WTC11 (cell line): ENCODE measurements around the gene WDR11. TPM values are rescaled to one million over a fixed set of nuclear protein-coding genes. Genes with fewer than 3 reads are reported as not detected.

ENCODE experiments used
- ATAC-seq: fragments of 200-7000 bp; cut with Tn5 transposase; 2 replicates; pipeline ENCODE4 v1.10.0; 2021; ENCODE audit warnings: mild to moderate bottlenecking, moderate library complexity
- CTCF ChIA-PET: fragments of 300-600 bp; sonication (Branson Sonifier 250); formaldehyde crosslinking; loops from one replicate; lab custom pipeline; 2021; ENCODE audit warnings: antibody characterized with exemption; lab: Charles Lee
- POLR2A ChIA-PET: fragments of 350-600 bp; sonication (Branson Sonifier 250); formaldehyde crosslinking; loops from one replicate; lab custom pipeline; 2021; ENCODE audit warnings: antibody characterized with exemption; lab: Charles Lee
- DNase-seq: peaks from one replicate; pipeline ENCODE4 v3.0.0; 2021; ENCODE audit warnings: low spot score
- H3K27ac Mint-ChIP-seq: 2 replicates; pipeline ENCODE4 v1.8.0; 2021; ENCODE audit warnings: mixed read lengths
- H3K27me3 Mint-ChIP-seq: 2 replicates; pipeline ENCODE4 v1.8.0; 2021; ENCODE audit warnings: low read depth, mild to moderate bottlenecking, moderate library complexity, mixed read lengths
- H3K36me3 Mint-ChIP-seq: 2 replicates; pipeline ENCODE4 v1.8.0; 2021; ENCODE audit warnings: mixed read lengths
- H3K4me1 Mint-ChIP-seq: 2 replicates; pipeline ENCODE4 v1.8.0; 2022; ENCODE audit warnings: mixed read lengths
- H3K4me3 Mint-ChIP-seq: 2 replicates; pipeline ENCODE4 v1.8.0; 2021; ENCODE audit warnings: mild to moderate bottlenecking, moderate library complexity, mixed read lengths
- H3K9me3 Mint-ChIP-seq: 2 replicates; pipeline ENCODE4 v1.8.0; 2021; ENCODE audit warnings: mixed read lengths
- EMX1 ChIP-seq: fragments of 250-450 bp; sonication (Bioruptor Pico); IDR thresholded peaks from 2 replicates; pipeline ENCODE4 v1.8.0; 2021; ENCODE audit warnings: mild to moderate bottlenecking
- ETV6 ChIP-seq: sonication (generic); formaldehyde crosslinking; IDR thresholded peaks from 2 replicates; pipeline ENCODE4 v1.8.1; 2022; ENCODE audit warnings: mild to moderate bottlenecking, missing genetic modification reagents
- GABPB1 ChIP-seq: sonication (generic); formaldehyde crosslinking; IDR thresholded peaks from 2 replicates; pipeline ENCODE4 v1.8.1; 2023; ENCODE audit warnings: mild to moderate bottlenecking, missing genetic modification reagents
- NR1H2 ChIP-seq: sonication (generic); formaldehyde crosslinking; IDR thresholded peaks from 2 replicates; pipeline ENCODE4 v1.9.0; 2021; ENCODE audit warnings: mild to moderate bottlenecking, moderate library complexity, missing genetic modification reagents
- PRRX2 ChIP-seq: fragments of 250-450 bp; sonication (Bioruptor Pico); IDR thresholded peaks from 2 replicates; pipeline ENCODE4 v1.8.0; 2021; ENCODE audit warnings: mild to moderate bottlenecking
- SMAD3 ChIP-seq: sonication (generic); formaldehyde crosslinking; IDR thresholded peaks from 2 replicates; pipeline ENCODE4 v1.8.0; 2022; ENCODE audit warnings: missing genetic modification reagents, mild to moderate bottlenecking, borderline replicate concordance
- SMAD4 ChIP-seq: sonication (generic); formaldehyde crosslinking; IDR thresholded peaks from 2 replicates; pipeline ENCODE4 v1.8.0; 2022; ENCODE audit warnings: mild to moderate bottlenecking, missing genetic modification reagents
- TEAD1 ChIP-seq: sonication (generic); formaldehyde crosslinking; IDR thresholded peaks from 2 replicates; pipeline ENCODE4 v1.8.0; 2022; ENCODE audit warnings: mild to moderate bottlenecking, missing genetic modification reagents
- ZBTB21 ChIP-seq: sonication (generic); formaldehyde crosslinking; IDR thresholded peaks from 2 replicates; pipeline ENCODE4 v1.8.1; 2023; ENCODE audit warnings: mild to moderate bottlenecking, missing genetic modification reagents, borderline replicate concordance
- ZNF263 ChIP-seq: sonication (generic); formaldehyde crosslinking; IDR thresholded peaks from 2 replicates; pipeline ENCODE4 v1.8.1; 2022; ENCODE audit warnings: low read depth, mild to moderate bottlenecking, moderate library complexity, missing genetic modification reagents
- ZNF317 ChIP-seq: sonication (generic); formaldehyde crosslinking; IDR thresholded peaks from 2 replicates; pipeline ENCODE4 v1.8.1; 2023; ENCODE audit warnings: low read depth, mild to moderate bottlenecking, moderate library complexity, missing genetic modification reagents, borderline replicate concordance
- ZNF396 ChIP-seq: fragments of 250-450 bp; sonication (Bioruptor Pico); IDR thresholded peaks from 2 replicates; pipeline ENCODE4 v1.8.0; 2021; ENCODE audit warnings: mild to moderate bottlenecking, moderate library complexity, borderline replicate concordance
- ZNF423 ChIP-seq: fragments of 250-450 bp; sonication (Bioruptor Pico); IDR thresholded peaks from 2 replicates; pipeline ENCODE4 v2.1.2; 2022; ENCODE audit warnings: mild to moderate bottlenecking, moderate library complexity
- total RNA-seq: library from RNA; stranded (reverse); gene quantifications from 3 replicates; pipeline ENCODE4 v1.2.3, GENCODE V29; 2021
- TF ChIP-seq, protein P1 (sequence below): sonication (generic); formaldehyde crosslinking; conservative IDR thresholded peaks from 2 replicates; pipeline ENCODE4 v1.8.1; 2023; ENCODE audit warnings: mild to moderate bottlenecking, low read depth, missing genetic modification reagents, moderate library complexity
- TF ChIP-seq, protein P2 (sequence below): sonication (generic); formaldehyde crosslinking; IDR thresholded peaks from 2 replicates; pipeline ENCODE4 v1.8.1; 2022; ENCODE audit warnings: low read depth, mild to moderate bottlenecking, moderate library complexity, missing genetic modification reagents, borderline replicate concordance
- TF ChIP-seq, protein P3 (sequence below): sonication (generic); formaldehyde crosslinking; IDR thresholded peaks from 2 replicates; pipeline ENCODE4 v1.8.1; 2022; ENCODE audit warnings: missing genetic modification reagents, borderline replicate concordance
- TF ChIP-seq, protein P4 (sequence below): sonication (generic); formaldehyde crosslinking; IDR thresholded peaks from 2 replicates; pipeline ENCODE4 v1.8.0; 2023; ENCODE audit warnings: missing genetic modification reagents, mild to moderate bottlenecking, borderline replicate concordance
- TF ChIP-seq, protein P5 (sequence below): sonication (generic); formaldehyde crosslinking; IDR thresholded peaks from 2 replicates; pipeline ENCODE4 v1.8.1; 2023; ENCODE audit warnings: mild to moderate bottlenecking, missing genetic modification reagents, borderline replicate concordance
- TF ChIP-seq, protein P6 (sequence below): fragments of 250-450 bp; sonication (Bioruptor Pico); IDR thresholded peaks from 2 replicates; pipeline ENCODE4 v1.9.0; 2021; ENCODE audit warnings: mild to moderate bottlenecking
- TF ChIP-seq, protein P7 (sequence below): sonication (generic); formaldehyde crosslinking; IDR thresholded peaks from 2 replicates; pipeline ENCODE4 v1.8.0; 2022; ENCODE audit warnings: mild to moderate bottlenecking, missing genetic modification reagents

The WDR11 gene
- total RNA-seq, 1 experiment from 2014 or later: 41.5 TPM

DNA sequence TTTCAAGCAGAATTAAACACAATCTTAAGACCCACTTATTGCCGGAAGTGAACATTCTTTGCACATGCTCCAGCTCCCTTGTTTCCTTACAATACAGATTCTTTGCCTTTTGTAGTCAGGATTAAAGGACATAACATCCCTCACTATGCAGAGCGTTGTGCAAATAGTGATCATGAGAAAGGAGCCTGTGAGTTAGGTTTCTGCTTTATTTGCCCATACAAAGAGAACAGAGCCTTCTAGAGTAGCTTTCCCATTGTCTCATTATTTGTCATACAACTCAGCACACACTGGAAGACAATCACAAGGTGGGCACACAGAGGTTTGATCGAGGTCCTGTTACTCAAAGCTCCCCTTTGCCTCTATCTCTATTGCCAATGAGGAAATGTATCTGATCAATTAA lies 48.2 kb upstream of the WDR11 start (continued):
- TF ChIP-seq, protein P1, sequence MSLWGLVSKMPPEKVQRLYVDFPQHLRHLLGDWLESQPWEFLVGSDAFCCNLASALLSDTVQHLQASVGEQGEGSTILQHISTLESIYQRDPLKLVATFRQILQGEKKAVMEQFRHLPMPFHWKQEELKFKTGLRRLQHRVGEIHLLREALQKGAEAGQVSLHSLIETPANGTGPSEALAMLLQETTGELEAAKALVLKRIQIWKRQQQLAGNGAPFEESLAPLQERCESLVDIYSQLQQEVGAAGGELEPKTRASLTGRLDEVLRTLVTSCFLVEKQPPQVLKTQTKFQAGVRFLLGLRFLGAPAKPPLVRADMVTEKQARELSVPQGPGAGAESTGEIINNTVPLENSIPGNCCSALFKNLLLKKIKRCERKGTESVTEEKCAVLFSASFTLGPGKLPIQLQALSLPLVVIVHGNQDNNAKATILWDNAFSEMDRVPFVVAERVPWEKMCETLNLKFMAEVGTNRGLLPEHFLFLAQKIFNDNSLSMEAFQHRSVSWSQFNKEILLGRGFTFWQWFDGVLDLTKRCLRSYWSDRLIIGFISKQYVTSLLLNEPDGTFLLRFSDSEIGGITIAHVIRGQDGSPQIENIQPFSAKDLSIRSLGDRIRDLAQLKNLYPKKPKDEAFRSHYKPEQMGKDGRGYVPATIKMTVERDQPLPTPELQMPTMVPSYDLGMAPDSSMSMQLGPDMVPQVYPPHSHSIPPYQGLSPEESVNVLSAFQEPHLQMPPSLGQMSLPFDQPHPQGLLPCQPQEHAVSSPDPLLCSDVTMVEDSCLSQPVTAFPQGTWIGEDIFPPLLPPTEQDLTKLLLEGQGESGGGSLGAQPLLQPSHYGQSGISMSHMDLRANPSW: no peak
- TF ChIP-seq, protein P2, sequence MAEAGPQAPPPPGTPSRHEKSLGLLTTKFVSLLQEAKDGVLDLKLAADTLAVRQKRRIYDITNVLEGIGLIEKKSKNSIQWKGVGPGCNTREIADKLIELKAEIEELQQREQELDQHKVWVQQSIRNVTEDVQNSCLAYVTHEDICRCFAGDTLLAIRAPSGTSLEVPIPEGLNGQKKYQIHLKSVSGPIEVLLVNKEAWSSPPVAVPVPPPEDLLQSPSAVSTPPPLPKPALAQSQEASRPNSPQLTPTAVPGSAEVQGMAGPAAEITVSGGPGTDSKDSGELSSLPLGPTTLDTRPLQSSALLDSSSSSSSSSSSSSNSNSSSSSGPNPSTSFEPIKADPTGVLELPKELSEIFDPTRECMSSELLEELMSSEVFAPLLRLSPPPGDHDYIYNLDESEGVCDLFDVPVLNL (CRISPR knock-in tag): no peak
- TF ChIP-seq ZNF317 (CRISPR knock-in tag): no peak

DNA sequence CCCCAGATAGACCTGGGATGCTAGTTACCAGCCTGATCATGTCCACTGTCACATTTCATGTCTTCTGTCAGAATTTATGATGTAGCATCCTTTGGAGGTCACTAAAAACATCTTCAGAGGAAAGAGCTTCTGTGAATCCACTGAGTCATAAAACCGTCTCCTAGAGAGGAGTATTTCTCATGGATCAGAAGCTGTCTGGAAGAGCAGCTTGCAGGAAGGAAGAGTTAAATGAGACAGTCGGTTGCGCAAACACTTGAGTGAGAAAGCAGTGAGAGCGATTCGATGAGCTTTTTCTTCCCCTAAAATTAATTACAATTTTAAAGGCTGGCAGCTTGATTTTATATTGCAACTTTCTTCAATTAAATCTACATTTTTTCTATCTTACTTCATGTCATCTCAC lies 47.2 kb upstream of the WDR11 start:
- Mint-ChIP-seq H3K4me3 (no peak overlapping the region), H3K27ac (no peak overlapping the region), H3K4me1 (peaks cover 48% of the 10 kb centered on the region), H3K9me3 (peaks cover 12% of the 10 kb centered on the region), H3K27me3 (peaks cover 4% of the 10 kb centered on the region; the same call in 1 of the 2 replicates), H3K36me3 (no peaks in the 10 kb centered on the region)
- CTCF ChIA-PET: interaction anchor here (1.1 to 1.4 kb wide), 2 partner anchors 18 to 21 kb away, joined by 3 to 8 read pairs; no protein-coding TSS in a partner anchor
- ATAC-seq: no peak
- TF ChIP-seq SMAD3 (no peak), EMX1 (CRISPR knock-in tag) (no peak), SMAD4 (no peak), GABPB1 (CRISPR knock-in tag) (no peak), PRRX2 (CRISPR knock-in tag) (no peak), ZNF396 (no peak), TEAD1 (no peak), ZBTB21 (CRISPR knock-in tag) (no peak), ETV6 (no peak), ZNF423 (CRISPR knock-in tag) (no peak), ZNF263 (CRISPR knock-in tag) (no peak), NR1H2 (no peak)
- TF ChIP-seq, protein P3, sequence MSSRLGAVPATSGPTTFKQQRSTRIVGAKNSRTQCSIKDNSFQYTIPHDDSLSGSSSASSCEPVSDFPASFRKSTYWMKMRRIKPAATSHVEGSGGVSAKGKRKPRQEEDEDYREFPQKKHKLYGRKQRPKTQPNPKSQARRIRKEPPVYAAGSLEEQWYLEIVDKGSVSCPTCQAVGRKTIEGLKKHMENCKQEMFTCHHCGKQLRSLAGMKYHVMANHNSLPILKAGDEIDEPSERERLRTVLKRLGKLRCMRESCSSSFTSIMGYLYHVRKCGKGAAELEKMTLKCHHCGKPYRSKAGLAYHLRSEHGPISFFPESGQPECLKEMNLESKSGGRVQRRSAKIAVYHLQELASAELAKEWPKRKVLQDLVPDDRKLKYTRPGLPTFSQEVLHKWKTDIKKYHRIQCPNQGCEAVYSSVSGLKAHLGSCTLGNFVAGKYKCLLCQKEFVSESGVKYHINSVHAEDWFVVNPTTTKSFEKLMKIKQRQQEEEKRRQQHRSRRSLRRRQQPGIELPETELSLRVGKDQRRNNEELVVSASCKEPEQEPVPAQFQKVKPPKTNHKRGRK (CRISPR knock-in tag): no peak
- TF ChIP-seq, protein P4, sequence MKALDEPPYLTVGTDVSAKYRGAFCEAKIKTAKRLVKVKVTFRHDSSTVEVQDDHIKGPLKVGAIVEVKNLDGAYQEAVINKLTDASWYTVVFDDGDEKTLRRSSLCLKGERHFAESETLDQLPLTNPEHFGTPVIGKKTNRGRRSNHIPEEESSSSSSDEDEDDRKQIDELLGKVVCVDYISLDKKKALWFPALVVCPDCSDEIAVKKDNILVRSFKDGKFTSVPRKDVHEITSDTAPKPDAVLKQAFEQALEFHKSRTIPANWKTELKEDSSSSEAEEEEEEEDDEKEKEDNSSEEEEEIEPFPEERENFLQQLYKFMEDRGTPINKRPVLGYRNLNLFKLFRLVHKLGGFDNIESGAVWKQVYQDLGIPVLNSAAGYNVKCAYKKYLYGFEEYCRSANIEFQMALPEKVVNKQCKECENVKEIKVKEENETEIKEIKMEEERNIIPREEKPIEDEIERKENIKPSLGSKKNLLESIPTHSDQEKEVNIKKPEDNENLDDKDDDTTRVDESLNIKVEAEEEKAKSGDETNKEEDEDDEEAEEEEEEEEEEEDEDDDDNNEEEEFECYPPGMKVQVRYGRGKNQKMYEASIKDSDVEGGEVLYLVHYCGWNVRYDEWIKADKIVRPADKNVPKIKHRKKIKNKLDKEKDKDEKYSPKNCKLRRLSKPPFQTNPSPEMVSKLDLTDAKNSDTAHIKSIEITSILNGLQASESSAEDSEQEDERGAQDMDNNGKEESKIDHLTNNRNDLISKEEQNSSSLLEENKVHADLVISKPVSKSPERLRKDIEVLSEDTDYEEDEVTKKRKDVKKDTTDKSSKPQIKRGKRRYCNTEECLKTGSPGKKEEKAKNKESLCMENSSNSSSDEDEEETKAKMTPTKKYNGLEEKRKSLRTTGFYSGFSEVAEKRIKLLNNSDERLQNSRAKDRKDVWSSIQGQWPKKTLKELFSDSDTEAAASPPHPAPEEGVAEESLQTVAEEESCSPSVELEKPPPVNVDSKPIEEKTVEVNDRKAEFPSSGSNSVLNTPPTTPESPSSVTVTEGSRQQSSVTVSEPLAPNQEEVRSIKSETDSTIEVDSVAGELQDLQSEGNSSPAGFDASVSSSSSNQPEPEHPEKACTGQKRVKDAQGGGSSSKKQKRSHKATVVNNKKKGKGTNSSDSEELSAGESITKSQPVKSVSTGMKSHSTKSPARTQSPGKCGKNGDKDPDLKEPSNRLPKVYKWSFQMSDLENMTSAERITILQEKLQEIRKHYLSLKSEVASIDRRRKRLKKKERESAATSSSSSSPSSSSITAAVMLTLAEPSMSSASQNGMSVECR (CRISPR knock-in tag): no peak
- TF ChIP-seq, protein P5, sequence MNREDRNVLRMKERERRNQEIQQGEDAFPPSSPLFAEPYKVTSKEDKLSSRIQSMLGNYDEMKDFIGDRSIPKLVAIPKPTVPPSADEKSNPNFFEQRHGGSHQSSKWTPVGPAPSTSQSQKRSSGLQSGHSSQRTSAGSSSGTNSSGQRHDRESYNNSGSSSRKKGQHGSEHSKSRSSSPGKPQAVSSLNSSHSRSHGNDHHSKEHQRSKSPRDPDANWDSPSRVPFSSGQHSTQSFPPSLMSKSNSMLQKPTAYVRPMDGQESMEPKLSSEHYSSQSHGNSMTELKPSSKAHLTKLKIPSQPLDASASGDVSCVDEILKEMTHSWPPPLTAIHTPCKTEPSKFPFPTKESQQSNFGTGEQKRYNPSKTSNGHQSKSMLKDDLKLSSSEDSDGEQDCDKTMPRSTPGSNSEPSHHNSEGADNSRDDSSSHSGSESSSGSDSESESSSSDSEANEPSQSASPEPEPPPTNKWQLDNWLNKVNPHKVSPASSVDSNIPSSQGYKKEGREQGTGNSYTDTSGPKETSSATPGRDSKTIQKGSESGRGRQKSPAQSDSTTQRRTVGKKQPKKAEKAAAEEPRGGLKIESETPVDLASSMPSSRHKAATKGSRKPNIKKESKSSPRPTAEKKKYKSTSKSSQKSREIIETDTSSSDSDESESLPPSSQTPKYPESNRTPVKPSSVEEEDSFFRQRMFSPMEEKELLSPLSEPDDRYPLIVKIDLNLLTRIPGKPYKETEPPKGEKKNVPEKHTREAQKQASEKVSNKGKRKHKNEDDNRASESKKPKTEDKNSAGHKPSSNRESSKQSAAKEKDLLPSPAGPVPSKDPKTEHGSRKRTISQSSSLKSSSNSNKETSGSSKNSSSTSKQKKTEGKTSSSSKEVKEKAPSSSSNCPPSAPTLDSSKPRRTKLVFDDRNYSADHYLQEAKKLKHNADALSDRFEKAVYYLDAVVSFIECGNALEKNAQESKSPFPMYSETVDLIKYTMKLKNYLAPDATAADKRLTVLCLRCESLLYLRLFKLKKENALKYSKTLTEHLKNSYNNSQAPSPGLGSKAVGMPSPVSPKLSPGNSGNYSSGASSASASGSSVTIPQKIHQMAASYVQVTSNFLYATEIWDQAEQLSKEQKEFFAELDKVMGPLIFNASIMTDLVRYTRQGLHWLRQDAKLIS (CRISPR knock-in tag): no peak
- TF ChIP-seq, protein P6, sequence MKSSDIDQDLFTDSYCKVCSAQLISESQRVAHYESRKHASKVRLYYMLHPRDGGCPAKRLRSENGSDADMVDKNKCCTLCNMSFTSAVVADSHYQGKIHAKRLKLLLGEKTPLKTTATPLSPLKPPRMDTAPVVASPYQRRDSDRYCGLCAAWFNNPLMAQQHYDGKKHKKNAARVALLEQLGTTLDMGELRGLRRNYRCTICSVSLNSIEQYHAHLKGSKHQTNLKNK (CRISPR knock-in tag): no peak
- TF ChIP-seq, protein P7, sequence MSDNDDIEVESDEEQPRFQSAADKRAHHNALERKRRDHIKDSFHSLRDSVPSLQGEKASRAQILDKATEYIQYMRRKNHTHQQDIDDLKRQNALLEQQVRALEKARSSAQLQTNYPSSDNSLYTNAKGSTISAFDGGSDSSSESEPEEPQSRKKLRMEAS (CRISPR knock-in tag): no peak
- POLR2A ChIA-PET: no interaction called here
- DNase-seq: no peak
